ENCODE measurements around the gene ASS1. TPM values are rescaled to one million over a fixed set of nuclear protein-coding genes. Genes with fewer than 3 reads are reported as not detected.

ASS1 gene
- total RNA-seq, 1 donor from 2014 or later, result 3.1 TPM

- peaks cover 14% of the 10 kb centered on the region for H3K36me3 Mint-ChIP-seq (ENCODE audit: low read depth, unreplicated experiment)
- no peaks in the 10 kb centered on the region for H3K9me3 Mint-ChIP-seq (ENCODE audit: unreplicated experiment)
- H3K27ac Mint-ChIP-seq (ENCODE audit: unreplicated experiment), result no peak overlapping the region
- H3K4me1 Mint-ChIP-seq (ENCODE audit: unreplicated experiment), result no peaks in the 10 kb centered on the region
- DNase-seq (ENCODE audit: low spot score), result no peak
- peaks cover 10% of the 10 kb centered on the region for H3K27me3 Mint-ChIP-seq (ENCODE audit: unreplicated experiment)
- TF ChIP-seq CTCF (IDR thresholded peaks at IDR 0.05; ENCODE audit: unreplicated experiment), result no peak
- no peak overlapping the region for H3K4me3 Mint-ChIP-seq (ENCODE audit: unreplicated experiment)
Observed at GRCh38 chr9:130405657-130406257, 39.0 kb upstream of the ASS1 start.

DNA sequence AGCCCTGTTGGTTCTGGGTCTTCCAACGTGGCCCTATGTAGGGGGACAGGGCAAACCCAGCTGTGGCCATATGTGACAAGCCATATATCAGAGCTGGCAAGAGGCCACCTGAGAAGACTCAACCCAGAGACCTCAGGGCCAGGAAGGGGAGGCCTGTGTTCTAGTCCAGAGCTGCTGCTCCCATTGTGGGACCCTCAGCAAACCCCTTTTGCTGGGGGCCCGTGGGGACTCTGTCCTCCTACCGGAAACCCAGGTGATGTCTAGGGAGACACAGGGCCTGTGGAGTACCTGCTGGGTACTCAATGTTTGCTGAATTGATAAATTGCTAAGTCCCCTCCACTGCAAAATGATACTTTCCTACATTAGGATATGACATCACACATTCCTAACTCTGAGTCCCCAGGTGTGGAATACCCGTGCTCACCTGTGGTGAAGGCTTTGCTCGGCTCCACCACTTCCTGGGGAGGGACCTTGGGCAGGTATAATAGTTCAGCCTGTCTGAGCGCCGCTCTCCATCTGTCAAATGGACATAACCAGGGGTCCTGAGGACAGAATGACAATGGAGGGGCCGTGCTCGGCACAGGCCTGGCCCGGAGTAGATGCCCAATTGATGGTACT lies 38.4 kb upstream of the ASS1 start:
- Mint-ChIP-seq H3K4me1 (ENCODE audit: unreplicated experiment) (no peaks in the 10 kb centered on the region), H3K9me3 (ENCODE audit: unreplicated experiment) (no peaks in the 10 kb centered on the region), H3K27me3 (ENCODE audit: unreplicated experiment) (peaks cover 10% of the 10 kb centered on the region), H3K36me3 (ENCODE audit: low read depth, unreplicated experiment) (peaks cover 14% of the 10 kb centered on the region), H3K4me3 (ENCODE audit: unreplicated experiment) (no peak overlapping the region), H3K27ac (ENCODE audit: unreplicated experiment) (no peak overlapping the region)
- DNase-seq (ENCODE audit: low spot score), result no peak
- no peak for TF ChIP-seq CTCF (IDR thresholded peaks at IDR 0.05; ENCODE audit: unreplicated experiment)

DNA sequence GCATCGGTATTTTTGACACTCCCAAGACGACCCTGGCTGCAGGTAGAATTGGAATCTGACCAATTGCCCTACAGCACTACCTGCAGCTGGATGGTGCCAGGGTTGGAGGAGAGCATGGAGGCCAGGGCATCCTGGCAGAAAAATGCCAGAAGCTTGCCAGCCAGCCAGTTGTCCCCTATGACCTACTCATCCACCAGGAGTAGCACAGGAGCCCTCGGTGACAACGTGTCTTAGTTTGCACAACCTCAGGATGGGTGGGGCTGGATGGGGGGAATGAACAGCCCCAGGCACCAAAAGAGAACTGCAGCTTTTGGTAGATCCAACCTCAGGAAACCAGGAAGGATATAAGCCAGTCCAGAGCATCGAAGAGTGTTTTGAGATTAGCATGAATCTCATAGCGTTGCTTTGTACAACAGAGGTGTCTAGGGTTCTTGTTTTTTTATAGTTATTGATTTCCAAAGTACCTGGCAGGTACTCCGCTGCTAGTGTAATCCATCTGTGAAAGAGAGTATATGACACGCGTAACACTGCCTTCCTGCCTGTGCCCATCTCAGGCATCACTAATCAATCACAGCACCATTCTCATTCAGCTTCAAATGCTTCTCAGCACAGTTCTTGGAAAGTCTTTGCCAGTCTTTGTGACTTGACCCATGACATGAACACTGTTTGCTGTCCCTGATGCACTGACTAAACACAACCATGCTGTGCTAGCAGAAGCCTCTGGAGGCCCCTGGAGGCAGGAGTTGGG lies 36.7 kb upstream of the ASS1 start:
- no peak overlapping the region for H3K27ac Mint-ChIP-seq (ENCODE audit: unreplicated experiment)
- no peak for DNase-seq (ENCODE audit: low spot score)
- TF ChIP-seq CTCF (IDR thresholded peaks at IDR 0.05; ENCODE audit: unreplicated experiment), result no peak
- peaks cover 14% of the 10 kb centered on the region for H3K36me3 Mint-ChIP-seq (ENCODE audit: low read depth, unreplicated experiment)
- no peaks in the 10 kb centered on the region for H3K9me3 Mint-ChIP-seq (ENCODE audit: unreplicated experiment)
- peak overlapping the region; percentile 42 for H3K4me3 Mint-ChIP-seq (ENCODE audit: unreplicated experiment)
- no peaks in the 10 kb centered on the region for H3K4me1 Mint-ChIP-seq (ENCODE audit: unreplicated experiment)
- H3K27me3 Mint-ChIP-seq (ENCODE audit: unreplicated experiment), result peaks cover 5% of the 10 kb centered on the region

GRCh38 chr9:130408669-130409068 lies 36.1 kb upstream of the ASS1 start:
- DNase-seq (ENCODE audit: low spot score), result no peak
- Mint-ChIP-seq H3K36me3 (ENCODE audit: low read depth, unreplicated experiment) (peaks cover 14% of the 10 kb centered on the region), H3K4me3 (ENCODE audit: unreplicated experiment) (peak overlapping the region; percentile 7), H3K27ac (ENCODE audit: unreplicated experiment) (no peak overlapping the region), H3K4me1 (ENCODE audit: unreplicated experiment) (no peaks in the 10 kb centered on the region), H3K9me3 (ENCODE audit: unreplicated experiment) (no peaks in the 10 kb centered on the region), H3K27me3 (ENCODE audit: unreplicated experiment) (peaks cover 4% of the 10 kb centered on the region)
- no peak for TF ChIP-seq CTCF (IDR thresholded peaks at IDR 0.05; ENCODE audit: unreplicated experiment)

DNA sequence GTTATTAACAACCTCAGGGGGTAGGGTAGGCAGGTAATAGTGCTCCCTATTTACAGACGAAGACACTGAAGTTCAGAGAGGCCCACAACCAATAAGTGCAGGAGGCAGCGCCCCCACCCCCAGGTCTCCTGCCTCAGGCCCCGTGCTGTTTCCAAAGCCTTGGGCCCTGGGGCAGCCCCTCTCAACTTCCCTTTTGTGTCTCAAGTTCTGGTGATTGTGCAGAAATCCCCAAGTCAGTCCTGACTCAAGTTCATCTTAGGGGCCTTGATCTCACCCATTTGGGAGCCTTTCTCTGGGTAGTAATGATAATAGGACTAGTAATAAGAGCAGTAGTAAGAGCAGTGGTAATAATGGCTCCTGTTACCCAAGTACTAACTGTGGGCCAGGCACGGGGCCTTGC lies 35.5 kb upstream of the ASS1 start:
- TF ChIP-seq CTCF (IDR thresholded peaks at IDR 0.05; ENCODE audit: unreplicated experiment), result no peak
- H3K4me3 Mint-ChIP-seq (ENCODE audit: unreplicated experiment), result peak overlapping the region; percentile 7
- no peaks in the 10 kb centered on the region for H3K4me1 Mint-ChIP-seq (ENCODE audit: unreplicated experiment)
- no peak overlapping the region for H3K27ac Mint-ChIP-seq (ENCODE audit: unreplicated experiment)
- no peak for DNase-seq (ENCODE audit: low spot score)
- H3K27me3 Mint-ChIP-seq (ENCODE audit: unreplicated experiment), result peaks cover 1% of the 10 kb centered on the region
- peaks cover 10% of the 10 kb centered on the region for H3K36me3 Mint-ChIP-seq (ENCODE audit: low read depth, unreplicated experiment)
- no peaks in the 10 kb centered on the region for H3K9me3 Mint-ChIP-seq (ENCODE audit: unreplicated experiment)
